DOHH2 (cell line): ENCODE measurements around the gene AQP12A.

Source experiments
- H3F3A ChIP-seq: fragments of 200-600 bp; sonication (generic), shearing (Covaris generic); 2 replicates; pipeline ENCODE4 v1.6.0; 2016; ENCODE audit warnings: antibody characterized with exemption, mild to moderate bottlenecking; ENCODE audit not compliant: control insufficient read depth, insufficient read depth
- H3K27ac ChIP-seq: fragments of 200-600 bp; sonication (generic); 2 replicates; pipeline ENCODE4 v1.5.1; 2014; ENCODE audit warnings: low read depth, mild to moderate bottlenecking, low read length, moderate library complexity
- H3K27me3 ChIP-seq: fragments of 200-600 bp; sonication (generic); 2 replicates; pipeline ENCODE4 v1.6.1; 2014; ENCODE audit warnings: mild to moderate bottlenecking, low read length, mixed read lengths; ENCODE audit not compliant: control insufficient read depth
- H3K36me3 ChIP-seq: fragments of 200-600 bp; sonication (generic); 2 replicates; pipeline ENCODE4 v1.6.1; 2014; ENCODE audit warnings: mild to moderate bottlenecking, low read length, moderate library complexity, mixed read lengths; ENCODE audit not compliant: control insufficient read depth
- H3K4me1 ChIP-seq: fragments of 200-600 bp; sonication (generic); 2 replicates; pipeline ENCODE4 v1.6.1; 2014; ENCODE audit warnings: mild to moderate bottlenecking, low read length, mixed read lengths; ENCODE audit not compliant: control insufficient read depth
- H3K4me2 ChIP-seq: fragments of 200-600 bp; sonication (generic); 2 replicates; pipeline ENCODE4 v1.6.0; 2014; ENCODE audit warnings: mild to moderate bottlenecking, low read length, moderate library complexity
- H3K4me3 ChIP-seq: fragments of 200-600 bp; sonication (generic); 2 replicates; pipeline ENCODE4 v1.5.1; 2014; ENCODE audit warnings: mild to moderate bottlenecking, low read length, mixed read lengths
- H3K79me2 ChIP-seq: fragments of 200-600 bp; sonication (generic); 2 replicates; pipeline ENCODE4 v1.6.1; 2014; ENCODE audit warnings: mild to moderate bottlenecking, low read length, mixed read lengths; ENCODE audit not compliant: control insufficient read depth
- H3K9me2 ChIP-seq: fragments of 200-600 bp; sonication (generic); replicated peaks from 2 replicates; pipeline ENCODE4 v1.6.1; 2014; ENCODE audit warnings: mild to moderate bottlenecking, low read length, mixed read lengths; ENCODE audit not compliant: control insufficient read depth
- H3K9me3 ChIP-seq: fragments of 200-600 bp; sonication (generic); 2 replicates; pipeline ENCODE4 v1.6.1; 2014; ENCODE audit warnings: antibody characterized with exemption, low read length, mixed read lengths; ENCODE audit not compliant: control insufficient read depth, insufficient read depth
- H4K20me1 ChIP-seq: fragments of 200-600 bp; sonication (generic); 2 replicates; pipeline ENCODE4 v1.6.0; 2014; ENCODE audit warnings: low read depth, mild to moderate bottlenecking, antibody characterized with exemption, low read length, moderate library complexity; ENCODE audit not compliant: control insufficient read depth, insufficient read depth
- CTCF ChIP-seq: fragments of 200-600 bp; sonication (generic); IDR thresholded peaks from one replicate; pipeline ENCODE4 v1.5.1; 2014; ENCODE audit warnings: antibody characterized with exemption, mild to moderate bottlenecking, low read depth, low read length; ENCODE audit not compliant: poor library complexity, severe bottlenecking
- EZH2phosphoT487 ChIP-seq: fragments of 200-600 bp; sonication (generic); IDR thresholded peaks from 2 replicates; pipeline ENCODE4 v1.6.1; 2017; ENCODE audit warnings: borderline replicate concordance, mild to moderate bottlenecking, antibody characterized with exemption, low read length, moderate library complexity, mixed read lengths

AQP12A gene

GRCh38 chr2:240747256-240747655 is 55.6 kb downstream of the AQP12A start:
- no peaks in the 10 kb centered on the region for H4K20me1 ChIP-seq
- no peak overlapping the region for H3K4me3 ChIP-seq
- no peak overlapping the region for H3K4me2 ChIP-seq
- no peaks in the 10 kb centered on the region for H3K9me3 ChIP-seq
- H3F3A ChIP-seq, result no peaks in the 10 kb centered on the region
- H3K4me1 ChIP-seq, result no peaks in the 10 kb centered on the region
- H3K9me2 ChIP-seq, result no peaks in the 10 kb centered on the region
- H3K27ac ChIP-seq, result no peak overlapping the region
- H3K36me3 ChIP-seq, result no peaks in the 10 kb centered on the region
- no peaks in the 10 kb centered on the region for H3K79me2 ChIP-seq
- H3K27me3 ChIP-seq, result no peaks in the 10 kb centered on the region
- TF ChIP-seq CTCF (no peak), EZH2phosphoT487 (no peak)
